Stimulated activated CD8-positive, alpha-beta memory T cell treated with anti-CD3 and anti-CD28 coated beads, Interleukin-2, amount 100 ng/mL, for 1 hour (primary cell): ENCODE data around the gene PLCG2.
"Not testable (repeated sequence)": the region's sequence is repeated elsewhere in the genome, so short reads cannot be mapped to it uniquely, and the experiment has no call there.

Experiments
- DNase-seq, 2 donors: peaks; one replicate each; pipeline ENCODE4 v3.0.0-alpha.2; 2020; ENCODE audit warnings: low read depth in 2 of 2

PLCG2 gene

GRCh38 chr16:81996664-81997509, 217.8 kb downstream of the PLCG2 start:
- no peak for DNase-seq

DNA sequence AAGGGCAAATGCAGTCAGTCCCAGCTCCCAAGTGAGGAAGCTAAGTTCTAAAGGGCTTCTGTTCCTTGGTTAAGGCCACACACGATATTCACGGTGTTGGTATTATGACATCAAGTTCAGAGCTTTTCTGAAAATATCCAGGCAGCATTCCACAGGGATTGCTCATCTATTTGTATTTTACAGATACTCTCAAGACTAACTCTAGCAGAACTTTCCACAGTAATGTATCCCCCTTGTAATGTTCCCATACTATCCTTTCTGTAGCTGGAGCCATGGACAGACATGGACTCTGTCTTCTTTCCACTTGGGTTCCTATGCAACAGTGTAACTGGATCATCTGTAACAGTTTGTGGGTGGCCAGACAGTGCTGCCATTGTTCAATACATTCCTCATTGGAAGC, 218.6 kb downstream of the PLCG2 start:
- DNase-seq = no peak

DNA sequence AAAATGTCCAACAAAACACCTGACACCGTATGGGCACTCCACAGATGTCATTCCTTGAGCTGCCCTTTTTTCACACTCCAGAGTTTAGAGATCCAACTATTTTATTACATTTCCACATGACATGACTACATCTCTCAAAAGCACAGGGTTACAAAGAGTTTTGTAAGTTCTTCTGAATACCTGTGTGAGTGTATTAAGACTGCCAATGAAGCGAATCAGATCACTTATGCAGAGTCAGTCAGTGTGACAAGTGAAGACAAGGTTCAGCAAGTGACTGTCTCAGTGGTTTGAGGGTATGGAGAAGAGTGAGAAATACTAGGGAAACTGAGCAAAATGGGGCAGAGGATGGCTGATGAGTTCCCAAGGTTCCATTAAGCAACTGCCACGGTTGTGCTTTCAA, 223.7 kb downstream of the PLCG2 start:
- DNase-seq = no peak

GRCh38 chr16:82004601-82005000, 225.5 kb downstream of the PLCG2 start:
- no peak for DNase-seq

GRCh38 chr16:82005027-82005830, 226.1 kb downstream of the PLCG2 start:
- DNase-seq = no peak

- DNase-seq = no peak
Observed at GRCh38 chr16:82006036-82006435, 226.9 kb downstream of the PLCG2 start.

GRCh38 chr16:82007189-82007588, 228.1 kb downstream of the PLCG2 start:
- no peak for DNase-seq

- no peak for DNase-seq
Observed at GRCh38 chr16:82008957-82009592, 230.0 kb downstream of the PLCG2 start.

- DNase-seq = not testable (repeated sequence)
Observed at GRCh38 chr16:82009789-82010188, 230.7 kb downstream of the PLCG2 start.

DNA sequence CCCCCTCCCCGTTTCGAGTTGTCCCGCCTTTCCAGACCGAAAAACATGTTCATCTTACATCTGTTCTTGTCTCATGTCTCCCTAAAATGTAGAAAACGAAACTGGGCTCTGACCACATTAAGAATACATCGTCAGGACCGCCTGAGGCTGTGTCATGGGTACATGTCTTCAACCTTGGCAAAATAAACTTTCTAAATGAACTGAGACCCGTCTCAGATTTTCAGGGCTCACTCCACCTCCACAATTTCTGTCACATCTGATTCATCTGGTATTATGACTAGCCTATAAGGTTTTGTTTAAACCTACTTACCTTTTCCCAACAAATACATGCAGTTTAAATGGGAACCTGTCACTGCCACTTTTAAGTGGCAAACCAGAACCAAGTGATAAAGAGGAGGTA, 231.6 kb downstream of the PLCG2 start:
- no peak for DNase-seq

GRCh38 chr16:82011199-82011641, 232.1 kb downstream of the PLCG2 start, which contains the start of gene SDR42E1:
TSS of gene SDR42E1 (minus strand) at chr16:82011470. CDS start at chr16:82000858, 10,612 bp downstream.
- peak; percentile 25 to 44 for DNase-seq
